Measurements from ENCODE around the gene NEK11. TPM values are rescaled to one million over a fixed set of nuclear protein-coding genes. Genes with fewer than 3 reads are reported as not detected.
"Not testable (repeated sequence)": the region's sequence is repeated elsewhere in the genome, so short reads cannot be mapped to it uniquely, and the experiment has no call there.

The NEK11 gene
- total and polyA plus RNA-seq, 2 donors: 3.0 to 26.0 TPM

GRCh38 chr3:131328721-131329120, 302.0 kb downstream of the NEK11 start:
- no peak for DNase-seq (ENCODE audit: extremely low spot score)
- H3K27ac ChIP-seq (ENCODE audit: low read depth): no peak overlapping the region
- H3K4me3 ChIP-seq (ENCODE audit: low read depth, low read length): no peak overlapping the region
- no peaks in the 10 kb centered on the region for H3K4me1 ChIP-seq (ENCODE audit: insufficient read depth)
- 31% methylated on average over 3 of the region's 3 CpGs for WGBS
- H3K36me3 ChIP-seq (ENCODE audit: insufficient read depth): no peaks in the 10 kb centered on the region

DNA sequence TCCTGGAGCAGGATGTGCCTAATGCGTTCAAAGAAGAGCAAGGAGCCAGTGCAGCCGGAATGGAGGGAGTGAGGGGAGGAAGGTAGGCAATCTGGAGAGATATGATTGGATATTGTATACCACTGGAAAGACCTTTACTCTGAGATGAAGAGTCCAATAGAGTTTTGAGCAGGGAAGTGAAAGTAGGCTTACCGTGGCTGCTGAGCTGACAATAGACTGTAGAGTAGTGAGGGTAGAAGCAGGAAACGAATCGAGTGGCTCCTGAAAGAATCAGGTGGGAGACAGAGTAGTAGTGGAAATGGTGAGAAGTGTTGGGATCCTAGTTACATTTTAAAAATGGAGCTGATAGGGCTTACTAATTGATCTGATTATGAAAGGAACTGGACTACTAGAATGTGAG, 303.1 kb downstream of the NEK11 start:
- Histone ChIP-seq H3K4me1 (ENCODE audit: insufficient read depth) (no peaks in the 10 kb centered on the region), H3K27ac (ENCODE audit: low read depth) (no peak overlapping the region), H3K4me3 (ENCODE audit: low read depth, low read length) (no peak overlapping the region), H3K36me3 (ENCODE audit: insufficient read depth) (no peaks in the 10 kb centered on the region)
- DNase-seq (ENCODE audit: extremely low spot score): no peak
- WGBS: 89% methylated on average over 5 of the region's 5 CpGs

- WGBS: 86% methylated on average over 26 of the region's 27 CpGs
- H3K4me1 ChIP-seq (ENCODE audit: insufficient read depth); H3K4me3 ChIP-seq (ENCODE audit: low read depth, low read length); H3K27ac ChIP-seq (ENCODE audit: low read depth); DNase-seq (ENCODE audit: extremely low spot score); H3K36me3 ChIP-seq (ENCODE audit: insufficient read depth): not testable (repeated sequence)
Measured at GRCh38 chr3:131331456-131332085, 304.9 kb downstream of the NEK11 start.

- no peaks in the 10 kb centered on the region for H3K4me1 ChIP-seq (ENCODE audit: insufficient read depth)
- H3K36me3 ChIP-seq (ENCODE audit: insufficient read depth): no peaks in the 10 kb centered on the region
- H3K27ac ChIP-seq (ENCODE audit: low read depth): no peak overlapping the region
- no peak for DNase-seq (ENCODE audit: extremely low spot score)
- no peak overlapping the region for H3K4me3 ChIP-seq (ENCODE audit: low read depth, low read length)
- 89% methylated on average over 3 of the region's 3 CpGs for WGBS
Measured at GRCh38 chr3:131338948-131339640, 312.4 kb downstream of the NEK11 start.

DNA sequence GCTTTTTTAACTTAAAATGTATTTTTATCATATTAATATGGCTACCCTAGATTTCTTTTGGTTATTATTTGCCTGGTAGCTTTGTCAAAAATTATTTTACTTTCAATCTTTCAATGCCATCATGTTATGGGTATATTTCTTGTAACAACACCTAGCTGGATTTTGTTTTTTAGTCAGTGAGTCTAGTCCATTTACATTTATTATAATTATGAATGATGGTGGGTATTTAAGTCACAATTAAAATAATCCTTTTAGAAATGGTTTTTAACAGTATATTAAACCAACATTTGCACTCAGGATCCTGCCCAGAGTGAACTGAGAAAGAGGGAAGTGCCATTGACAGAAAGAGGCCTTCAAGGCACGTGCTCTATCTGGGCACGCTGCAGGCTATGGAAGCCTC, 315.1 kb downstream of the NEK11 start:
- no peak overlapping the region for H3K27ac ChIP-seq (ENCODE audit: low read depth)
- no peak for DNase-seq (ENCODE audit: extremely low spot score)
- 97% methylated on average over 2 of the region's 2 CpGs for WGBS
- H3K36me3 ChIP-seq (ENCODE audit: insufficient read depth): no peaks in the 10 kb centered on the region
- no peaks in the 10 kb centered on the region for H3K4me1 ChIP-seq (ENCODE audit: insufficient read depth)
- no peak overlapping the region for H3K4me3 ChIP-seq (ENCODE audit: low read depth, low read length)

DNA sequence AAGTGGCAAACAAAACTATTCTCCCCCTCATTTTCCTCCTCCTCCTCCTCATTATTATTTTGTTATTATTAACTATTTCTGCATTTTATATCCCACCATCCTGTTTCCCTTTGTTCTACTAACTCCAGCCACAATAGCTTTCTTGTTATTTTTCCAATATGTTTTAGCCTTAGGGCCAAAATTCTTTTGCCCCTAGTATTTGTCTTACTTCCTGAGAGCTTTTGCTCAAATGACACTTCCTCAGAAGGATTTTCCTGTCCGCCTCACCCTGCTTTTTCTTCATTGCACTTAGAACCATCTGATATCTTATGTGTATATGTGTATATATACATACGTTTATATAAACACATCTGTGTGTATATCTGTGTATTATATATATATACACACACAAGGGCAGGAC, 322.2 kb downstream of the NEK11 start:
- Histone ChIP-seq H3K4me3 (ENCODE audit: low read depth, low read length) (no peak overlapping the region), H3K36me3 (ENCODE audit: insufficient read depth) (no peaks in the 10 kb centered on the region), H3K4me1 (ENCODE audit: insufficient read depth) (no peaks in the 10 kb centered on the region), H3K27ac (ENCODE audit: low read depth) (no peak overlapping the region)
- no peak for DNase-seq (ENCODE audit: extremely low spot score)
- 58% methylated on average over 2 of the region's 2 CpGs for WGBS

- Histone ChIP-seq H3K4me3 (ENCODE audit: low read depth, low read length) (no peak overlapping the region), H3K27ac (ENCODE audit: low read depth) (no peak overlapping the region)
- WGBS: 89% methylated on average over 5 of the region's 5 CpGs
Measured at GRCh38 chr3:131349454-131349853, 322.8 kb downstream of the NEK11 start.

GRCh38 chr3:131349946-131350347, 323.3 kb downstream of the NEK11 start:
- 78% methylated on average over 4 of the region's 4 CpGs for WGBS
- no peak for DNase-seq (ENCODE audit: extremely low spot score)
- no peaks in the 10 kb centered on the region for H3K36me3 ChIP-seq (ENCODE audit: insufficient read depth)
- H3K27ac ChIP-seq (ENCODE audit: low read depth): no peak overlapping the region
- no peaks in the 10 kb centered on the region for H3K4me1 ChIP-seq (ENCODE audit: insufficient read depth)
- H3K4me3 ChIP-seq (ENCODE audit: low read depth, low read length): no peak overlapping the region

More at GRCh38 chr3:131349454-131349853, 322.8 kb downstream of the NEK11 start:
- no peaks in the 10 kb centered on the region for H3K36me3 ChIP-seq (ENCODE audit: insufficient read depth)
- DNase-seq (ENCODE audit: extremely low spot score): no peak
- no peaks in the 10 kb centered on the region for H3K4me1 ChIP-seq (ENCODE audit: insufficient read depth)

DNA sequence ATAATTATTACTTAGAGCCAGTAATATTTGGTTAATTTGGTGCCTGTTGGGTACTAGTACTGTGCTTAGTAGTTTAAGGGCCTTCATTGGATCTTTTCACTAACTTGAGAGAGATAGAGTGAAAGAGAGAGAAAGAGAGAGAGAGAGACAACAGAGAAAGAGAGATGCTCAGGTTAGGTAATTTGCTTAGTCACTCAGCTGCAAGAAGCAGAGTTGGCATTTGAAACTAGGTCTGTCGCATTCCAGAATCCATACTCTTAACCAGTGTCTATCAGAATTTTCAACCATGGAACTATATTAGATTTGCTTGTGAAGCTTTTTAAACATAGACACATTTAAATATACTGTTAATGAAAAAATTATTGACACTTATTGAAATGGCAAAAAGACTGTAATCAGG, 323.8 kb downstream of the NEK11 start:
- H3K36me3 ChIP-seq (ENCODE audit: insufficient read depth): no peaks in the 10 kb centered on the region
- no peak overlapping the region for H3K4me3 ChIP-seq (ENCODE audit: low read depth, low read length)
- H3K27ac ChIP-seq (ENCODE audit: low read depth): no peak overlapping the region
- H3K4me1 ChIP-seq (ENCODE audit: insufficient read depth): no peaks in the 10 kb centered on the region
- WGBS: 93% methylated on average over 1 of the region's 1 CpG
- no peak for DNase-seq (ENCODE audit: extremely low spot score)

- Histone ChIP-seq H3K27ac (ENCODE audit: low read depth) (no peak overlapping the region), H3K36me3 (ENCODE audit: insufficient read depth) (no peaks in the 10 kb centered on the region), H3K4me1 (ENCODE audit: insufficient read depth) (no peaks in the 10 kb centered on the region), H3K4me3 (ENCODE audit: low read depth, low read length) (no peak overlapping the region)
- DNase-seq (ENCODE audit: extremely low spot score): no peak
- WGBS: 78% methylated on average over 2 of the region's 2 CpGs
Measured at GRCh38 chr3:131353016-131353877, 326.6 kb downstream of the NEK11 start.

DNA sequence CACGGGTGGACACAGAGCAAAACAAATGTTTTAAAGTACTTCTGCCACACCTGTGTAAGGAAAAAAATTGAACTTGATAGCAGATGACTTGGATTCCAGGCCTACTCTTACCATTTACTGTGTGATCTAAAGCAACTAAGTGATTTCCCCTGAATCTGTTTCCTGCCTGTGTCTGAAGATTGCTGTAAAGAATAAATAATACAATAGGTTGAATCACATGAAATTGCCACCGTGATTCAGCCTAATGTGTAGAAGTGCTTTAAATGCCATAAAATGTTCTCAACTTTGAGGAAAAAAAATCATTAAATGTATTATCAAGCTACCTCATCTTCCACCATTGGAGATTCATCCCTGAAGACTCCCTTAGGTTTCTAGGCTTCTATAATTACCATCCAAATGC, 327.3 kb downstream of the NEK11 start:
- H3K4me1 ChIP-seq (ENCODE audit: insufficient read depth): no peaks in the 10 kb centered on the region
- DNase-seq (ENCODE audit: extremely low spot score): no peak
- H3K4me3 ChIP-seq (ENCODE audit: low read depth, low read length): no peak overlapping the region
- H3K36me3 ChIP-seq (ENCODE audit: insufficient read depth): no peaks in the 10 kb centered on the region
- 54% methylated on average over 2 of the region's 2 CpGs for WGBS
- no peak overlapping the region for H3K27ac ChIP-seq (ENCODE audit: low read depth)

- Histone ChIP-seq H3K36me3 (ENCODE audit: insufficient read depth) (no peaks in the 10 kb centered on the region), H3K4me1 (ENCODE audit: insufficient read depth) (no peaks in the 10 kb centered on the region), H3K4me3 (ENCODE audit: low read depth, low read length) (no peak overlapping the region), H3K27ac (ENCODE audit: low read depth) (no peak overlapping the region)
- no peak for DNase-seq (ENCODE audit: extremely low spot score)
- 90% methylated on average over 5 of the region's 5 CpGs for WGBS
Measured at GRCh38 chr3:131356006-131356595, 329.4 kb downstream of the NEK11 start.

GRCh38 chr3:131357275-131357674, 330.6 kb downstream of the NEK11 start:
- H3K4me1 ChIP-seq (ENCODE audit: insufficient read depth): no peaks in the 10 kb centered on the region
- H3K36me3 ChIP-seq (ENCODE audit: insufficient read depth): no peaks in the 10 kb centered on the region
- 98% methylated on average over 1 of the region's 1 CpG for WGBS
- no peak overlapping the region for H3K27ac ChIP-seq (ENCODE audit: low read depth)
- H3K4me3 ChIP-seq (ENCODE audit: low read depth, low read length): no peak overlapping the region
- DNase-seq (ENCODE audit: extremely low spot score): no peak
